ENCODE measurements around the gene ARHGEF2. TPM values are rescaled to one million over a fixed set of nuclear protein-coding genes. Genes with fewer than 3 reads are reported as not detected.

ARHGEF2 gene
- total RNA-seq, 1 experiment from 2014 or later = 85.1 TPM

DNA sequence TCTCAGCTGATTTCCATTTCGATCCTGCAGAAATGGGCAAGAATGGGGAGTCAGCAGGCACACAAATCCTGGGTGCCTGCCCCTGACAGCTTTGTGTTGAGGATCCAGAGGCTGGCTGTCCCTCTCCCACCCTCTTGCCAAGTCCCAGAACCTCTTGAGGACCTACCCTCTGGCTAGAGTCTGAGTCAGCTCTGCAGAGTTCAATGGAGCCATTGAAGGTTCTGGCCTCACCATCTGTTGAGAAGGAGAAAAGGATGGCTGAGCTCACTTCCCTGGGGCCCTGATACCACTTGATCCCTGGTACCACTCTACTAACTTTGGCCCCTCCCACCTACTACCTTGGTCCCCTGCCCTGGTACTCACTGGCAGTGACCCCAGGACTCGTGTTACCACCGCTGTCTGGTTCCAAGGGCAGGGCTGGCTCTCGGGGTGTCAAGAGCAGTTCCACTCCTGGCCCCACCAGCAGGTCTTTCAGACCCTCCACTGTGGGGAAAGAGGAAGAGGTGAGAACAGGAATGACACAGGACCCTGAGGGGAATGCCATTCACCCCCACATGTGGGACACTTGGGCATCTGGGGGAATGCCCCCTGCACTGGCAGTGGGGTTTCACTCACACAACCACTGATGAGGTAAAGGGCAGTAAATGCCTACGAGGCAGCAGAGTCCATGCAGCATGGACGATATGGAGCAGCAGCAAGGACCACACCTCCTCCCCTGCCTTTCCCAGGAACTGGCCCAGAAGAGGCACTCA lies 26.4 kb downstream of the ARHGEF2 start:
- Histone ChIP-seq H2AFZ (ENCODE audit: low read length) (no peak overlapping the region), H3K4me3 (ENCODE audit: low read length) (no peak overlapping the region), H4K20me1 (ENCODE audit: insufficient read depth, low read depth, low read length) (no peaks in the 10 kb centered on the region), H3K36me3 (ENCODE audit: insufficient read depth, low read length) (peaks cover 53% of the 10 kb centered on the region), H3K9me3 (ENCODE audit: low read length) (no peaks in the 10 kb centered on the region), H3K27me3 (ENCODE audit: low read length) (no peaks in the 10 kb centered on the region), H3K4me2 (ENCODE audit: low read depth, low read length, poor library complexity, severe bottlenecking) (no peak overlapping the region), H3K27ac (ENCODE audit: low read length) (no peak overlapping the region), H3K9me2 (replicated peaks; ENCODE audit: insufficient read depth, low read length) (no peaks in the 10 kb centered on the region), H3K9ac (ENCODE audit: low read length) (no peak overlapping the region), H3K4me1 (ENCODE audit: low read length) (peaks cover 19% of the 10 kb centered on the region), H3K79me2 (ENCODE audit: low read length) (no peaks in the 10 kb centered on the region)
- no peak for DNase-seq

DNA sequence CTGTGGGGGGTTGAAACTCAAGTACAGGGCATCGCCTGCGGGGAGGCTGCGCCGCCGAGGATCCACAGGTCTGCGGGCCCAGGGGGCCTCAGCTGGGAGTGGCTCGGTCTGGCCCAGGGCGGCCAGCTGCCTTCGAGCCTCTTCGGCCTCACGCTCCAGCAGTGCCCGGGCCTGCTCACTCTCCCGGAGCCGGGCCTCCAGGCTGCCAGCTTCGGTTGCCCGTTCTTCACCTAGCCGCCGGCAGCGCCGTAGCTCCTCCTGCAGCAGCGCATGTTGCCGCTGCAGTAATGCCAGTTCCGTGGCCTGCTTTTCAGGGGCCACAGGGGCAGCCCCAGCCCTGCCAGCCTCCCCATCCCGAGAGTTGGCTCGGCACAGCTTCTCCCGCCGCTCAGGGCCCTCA lies 27.5 kb downstream of the ARHGEF2 start:
- Histone ChIP-seq H3K9ac (ENCODE audit: low read length) (no peak overlapping the region), H3K4me2 (ENCODE audit: low read depth, low read length, poor library complexity, severe bottlenecking) (no peak overlapping the region), H3K9me3 (ENCODE audit: low read length) (no peaks in the 10 kb centered on the region), H3K4me1 (ENCODE audit: low read length) (peaks cover 30% of the 10 kb centered on the region), H4K20me1 (ENCODE audit: insufficient read depth, low read depth, low read length) (no peaks in the 10 kb centered on the region), H3K9me2 (replicated peaks; ENCODE audit: insufficient read depth, low read length) (no peaks in the 10 kb centered on the region), H3K27me3 (ENCODE audit: low read length) (no peaks in the 10 kb centered on the region), H3K79me2 (ENCODE audit: low read length) (no peaks in the 10 kb centered on the region), H3K27ac (ENCODE audit: low read length) (no peak overlapping the region), H3K36me3 (ENCODE audit: insufficient read depth, low read length) (peaks cover 50% of the 10 kb centered on the region), H3K4me3 (ENCODE audit: low read length) (no peak overlapping the region), H2AFZ (ENCODE audit: low read length) (no peak overlapping the region)
- no peak for DNase-seq

DNA sequence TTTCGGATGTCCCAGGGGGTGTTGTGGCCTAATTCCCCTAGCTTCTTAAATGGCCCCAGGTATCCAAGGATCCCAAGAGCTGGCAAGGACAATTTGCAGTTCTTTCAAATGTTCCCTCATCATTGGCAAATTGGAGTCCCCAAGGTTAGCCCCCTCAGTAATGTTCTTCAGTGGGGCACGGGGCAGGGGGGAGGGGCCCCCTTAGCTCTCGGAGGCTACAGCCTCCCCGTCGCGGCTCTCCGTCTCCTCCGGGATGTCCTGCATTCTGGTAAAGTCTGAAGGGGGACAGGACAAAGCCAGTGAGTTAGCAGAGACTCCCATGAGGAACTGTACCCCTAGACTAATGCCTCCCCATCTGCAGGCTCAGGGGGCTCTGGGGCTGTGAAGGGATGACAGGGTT lies 30.6 kb downstream of the ARHGEF2 start:
- Histone ChIP-seq H3K9me2 (replicated peaks; ENCODE audit: insufficient read depth, low read length) (no peaks in the 10 kb centered on the region), H3K4me3 (ENCODE audit: low read length) (no peak overlapping the region), H2AFZ (ENCODE audit: low read length) (no peak overlapping the region), H3K36me3 (ENCODE audit: insufficient read depth, low read length) (peaks cover 42% of the 10 kb centered on the region), H3K9me3 (ENCODE audit: low read length) (no peaks in the 10 kb centered on the region), H3K4me2 (ENCODE audit: low read depth, low read length, poor library complexity, severe bottlenecking) (peak overlapping the region; percentile 76), H3K79me2 (ENCODE audit: low read length) (no peaks in the 10 kb centered on the region), H3K27me3 (ENCODE audit: low read length) (no peaks in the 10 kb centered on the region), H3K9ac (ENCODE audit: low read length) (0 out of 2 replicates have a peak overlapping the region, but pooled peaks have one; percentile 70), H3K4me1 (ENCODE audit: low read length) (peaks cover 59% of the 10 kb centered on the region), H3K27ac (ENCODE audit: low read length) (peak overlapping the region; percentile 96), H4K20me1 (ENCODE audit: insufficient read depth, low read depth, low read length) (no peaks in the 10 kb centered on the region)
- no peak for DNase-seq

DNA sequence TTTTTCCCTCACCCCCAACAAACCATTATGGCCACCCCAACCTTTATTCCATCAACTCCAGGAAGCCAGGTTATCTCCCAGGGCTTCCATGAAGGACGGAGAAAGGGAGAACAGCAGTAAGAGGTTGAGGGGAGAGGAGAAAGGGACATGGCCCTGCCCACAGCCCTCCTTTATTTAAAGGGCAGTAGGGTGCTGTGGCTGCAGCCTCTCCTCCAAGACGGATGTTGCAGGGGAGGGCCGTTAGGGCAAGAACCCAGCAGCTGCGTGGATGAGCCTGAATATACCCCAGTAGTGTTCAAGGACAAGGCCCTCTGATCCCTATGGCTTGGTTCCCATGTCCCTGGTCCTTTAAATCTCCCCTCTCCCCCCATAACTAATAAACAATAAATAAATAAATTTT lies 31.1 kb downstream of the ARHGEF2 start:
- peak overlapping the region; percentile 76 for H3K4me2 ChIP-seq (ENCODE audit: low read depth, low read length, poor library complexity, severe bottlenecking)
- peak overlapping the region; percentile 96 for H3K27ac ChIP-seq (ENCODE audit: low read length)

DNA sequence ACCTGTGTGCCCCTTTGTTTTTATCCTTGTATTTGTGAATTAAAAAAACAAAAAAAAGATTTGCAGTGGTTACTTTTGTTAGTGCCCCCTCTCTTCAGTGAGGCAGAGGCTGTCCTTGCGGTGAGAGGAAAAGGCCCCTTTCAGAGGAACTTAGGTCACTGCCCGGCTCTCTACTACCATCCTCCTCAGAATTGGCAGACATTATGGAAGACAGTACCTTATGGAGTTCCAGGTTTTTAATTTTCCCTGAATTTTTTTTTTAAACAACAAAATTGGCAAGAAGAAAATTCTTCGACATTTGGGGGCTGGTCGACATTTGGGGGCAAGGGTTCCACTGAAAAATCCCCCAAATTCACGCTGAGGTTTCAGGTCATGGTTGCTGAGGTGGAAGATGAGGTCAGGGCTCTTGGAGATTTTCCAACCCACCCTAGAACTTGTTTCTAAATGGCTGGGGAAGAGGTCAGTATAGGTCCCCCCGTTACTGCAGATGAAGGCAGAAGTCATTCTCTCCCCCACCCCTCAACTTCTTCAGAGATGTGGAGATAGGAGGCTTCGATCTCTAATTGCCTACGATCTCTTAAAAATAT lies 31.6 kb downstream of the ARHGEF2 start:
- Histone ChIP-seq H3K4me1 (ENCODE audit: low read length) (peaks cover 69% of the 10 kb centered on the region), H3K4me2 (ENCODE audit: low read depth, low read length, poor library complexity, severe bottlenecking) (peak overlapping the region; percentile 76), H3K79me2 (ENCODE audit: low read length) (no peaks in the 10 kb centered on the region), H2AFZ (ENCODE audit: low read length) (no peak overlapping the region), H3K9me2 (replicated peaks; ENCODE audit: insufficient read depth, low read length) (no peaks in the 10 kb centered on the region), H4K20me1 (ENCODE audit: insufficient read depth, low read depth, low read length) (no peaks in the 10 kb centered on the region), H3K27ac (ENCODE audit: low read length) (peak overlapping the region; percentile 96), H3K9me3 (ENCODE audit: low read length) (no peaks in the 10 kb centered on the region), H3K4me3 (ENCODE audit: low read length) (peak overlapping the region; percentile 34), H3K36me3 (ENCODE audit: insufficient read depth, low read length) (peaks cover 40% of the 10 kb centered on the region), H3K9ac (ENCODE audit: low read length) (peak overlapping the region; percentile 70), H3K27me3 (ENCODE audit: low read length) (no peaks in the 10 kb centered on the region)
- DNase-seq = no peak

More for the DNA sequence above, 31.1 kb downstream of the ARHGEF2 start:
- H3K9me2 ChIP-seq (replicated peaks; ENCODE audit: insufficient read depth, low read length) = no peaks in the 10 kb centered on the region
- peak overlapping the region; percentile 70; the same call in 1 of the 2 replicates for H3K9ac ChIP-seq (ENCODE audit: low read length)
- peak overlapping the region; percentile 34; the same call in 1 of the 2 replicates for H3K4me3 ChIP-seq (ENCODE audit: low read length)
- no peaks in the 10 kb centered on the region for H3K27me3 ChIP-seq (ENCODE audit: low read length)
- H3K79me2 ChIP-seq (ENCODE audit: low read length) = no peaks in the 10 kb centered on the region
- H2AFZ ChIP-seq (ENCODE audit: low read length) = no peak overlapping the region
- H3K4me1 ChIP-seq (ENCODE audit: low read length) = peaks cover 64% of the 10 kb centered on the region
- no peaks in the 10 kb centered on the region for H4K20me1 ChIP-seq (ENCODE audit: insufficient read depth, low read depth, low read length)
- no peak for DNase-seq
- no peaks in the 10 kb centered on the region for H3K9me3 ChIP-seq (ENCODE audit: low read length)
- H3K36me3 ChIP-seq (ENCODE audit: insufficient read depth, low read length) = peaks cover 42% of the 10 kb centered on the region

DNA sequence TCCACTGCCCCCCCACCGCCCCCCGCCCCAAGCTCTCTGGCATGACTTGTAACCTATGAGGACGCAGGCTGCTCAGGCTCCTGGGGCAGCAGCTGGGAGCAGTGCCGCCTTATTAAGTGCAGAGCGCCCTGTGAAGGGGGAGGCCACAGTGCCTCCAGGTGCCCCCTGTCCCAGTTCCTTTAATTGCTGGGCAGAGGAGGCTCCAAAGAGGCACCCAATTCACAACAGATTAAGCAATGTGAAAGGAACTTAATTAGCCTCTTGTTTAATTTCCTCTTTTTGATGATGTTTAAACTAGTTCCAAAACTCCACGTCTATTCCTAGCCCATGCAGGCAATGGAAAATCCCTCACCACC lies 33.9 kb downstream of the ARHGEF2 start:
- H3K79me2 ChIP-seq (ENCODE audit: low read length) = no peaks in the 10 kb centered on the region
- H3K4me2 ChIP-seq (ENCODE audit: low read depth, low read length, poor library complexity, severe bottlenecking) = peak overlapping the region; percentile 76
- no peaks in the 10 kb centered on the region for H3K9me3 ChIP-seq (ENCODE audit: low read length)
- H2AFZ ChIP-seq (ENCODE audit: low read length) = no peak overlapping the region
- H3K4me1 ChIP-seq (ENCODE audit: low read length) = peaks cover 88% of the 10 kb centered on the region
- H3K27ac ChIP-seq (ENCODE audit: low read length) = peak overlapping the region; percentile 96
- H3K27me3 ChIP-seq (ENCODE audit: low read length) = no peaks in the 10 kb centered on the region
- no peaks in the 10 kb centered on the region for H4K20me1 ChIP-seq (ENCODE audit: insufficient read depth, low read depth, low read length)
- no peak for DNase-seq
- peak overlapping the region; percentile 70 for H3K9ac ChIP-seq (ENCODE audit: low read length)
- peaks cover 24% of the 10 kb centered on the region; the same call in 1 of the 2 replicates for H3K36me3 ChIP-seq (ENCODE audit: insufficient read depth, low read length)
- H3K4me3 ChIP-seq (ENCODE audit: low read length) = no peak overlapping the region
- H3K9me2 ChIP-seq (replicated peaks; ENCODE audit: insufficient read depth, low read length) = no peaks in the 10 kb centered on the region

DNA sequence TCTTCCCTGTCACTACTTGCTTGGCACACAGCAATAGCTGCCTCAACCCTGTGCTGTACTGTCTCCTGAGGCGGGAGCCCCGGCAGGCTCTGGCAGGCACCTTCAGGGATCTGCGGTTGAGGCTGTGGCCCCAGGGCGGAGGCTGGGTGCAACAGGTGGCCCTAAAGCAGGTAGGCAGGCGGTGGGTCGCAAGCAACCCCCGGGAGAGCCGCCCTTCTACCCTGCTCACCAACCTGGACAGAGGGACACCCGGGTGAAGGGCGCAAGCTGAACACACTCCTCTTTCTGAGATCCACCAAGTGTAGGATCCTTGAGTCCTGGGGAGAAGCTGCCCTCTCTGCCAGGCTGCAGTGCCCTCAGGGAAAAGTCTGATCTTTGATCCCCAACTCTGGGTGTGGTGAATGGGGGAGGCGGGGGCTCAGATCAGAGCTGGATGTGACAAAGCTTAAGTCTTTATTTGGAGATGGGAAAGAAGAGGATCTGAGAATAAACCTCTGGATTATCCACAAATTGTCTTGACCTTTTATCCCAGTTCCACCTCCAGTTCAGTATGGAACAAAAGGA lies 35.7 kb downstream of the ARHGEF2 start:
- Histone ChIP-seq H3K79me2 (ENCODE audit: low read length) (no peaks in the 10 kb centered on the region), H3K36me3 (ENCODE audit: insufficient read depth, low read length) (peaks cover 19% of the 10 kb centered on the region; the same call in 1 of the 2 replicates), H3K4me2 (ENCODE audit: low read depth, low read length, poor library complexity, severe bottlenecking) (peak overlapping the region; percentile 61), H3K4me3 (ENCODE audit: low read length) (no peak overlapping the region; the same call in 1 of the 2 replicates), H3K9ac (ENCODE audit: low read length) (peak overlapping the region; percentile 67; the same call in 1 of the 2 replicates), H4K20me1 (ENCODE audit: insufficient read depth, low read depth, low read length) (no peaks in the 10 kb centered on the region), H2AFZ (ENCODE audit: low read length) (no peak overlapping the region), H3K9me2 (replicated peaks; ENCODE audit: insufficient read depth, low read length) (no peaks in the 10 kb centered on the region), H3K4me1 (ENCODE audit: low read length) (peaks cover 81% of the 10 kb centered on the region), H3K27me3 (ENCODE audit: low read length) (no peaks in the 10 kb centered on the region), H3K27ac (ENCODE audit: low read length) (peak overlapping the region; percentile 96), H3K9me3 (ENCODE audit: low read length) (no peaks in the 10 kb centered on the region)
- peak; percentile 54 for DNase-seq

DNA sequence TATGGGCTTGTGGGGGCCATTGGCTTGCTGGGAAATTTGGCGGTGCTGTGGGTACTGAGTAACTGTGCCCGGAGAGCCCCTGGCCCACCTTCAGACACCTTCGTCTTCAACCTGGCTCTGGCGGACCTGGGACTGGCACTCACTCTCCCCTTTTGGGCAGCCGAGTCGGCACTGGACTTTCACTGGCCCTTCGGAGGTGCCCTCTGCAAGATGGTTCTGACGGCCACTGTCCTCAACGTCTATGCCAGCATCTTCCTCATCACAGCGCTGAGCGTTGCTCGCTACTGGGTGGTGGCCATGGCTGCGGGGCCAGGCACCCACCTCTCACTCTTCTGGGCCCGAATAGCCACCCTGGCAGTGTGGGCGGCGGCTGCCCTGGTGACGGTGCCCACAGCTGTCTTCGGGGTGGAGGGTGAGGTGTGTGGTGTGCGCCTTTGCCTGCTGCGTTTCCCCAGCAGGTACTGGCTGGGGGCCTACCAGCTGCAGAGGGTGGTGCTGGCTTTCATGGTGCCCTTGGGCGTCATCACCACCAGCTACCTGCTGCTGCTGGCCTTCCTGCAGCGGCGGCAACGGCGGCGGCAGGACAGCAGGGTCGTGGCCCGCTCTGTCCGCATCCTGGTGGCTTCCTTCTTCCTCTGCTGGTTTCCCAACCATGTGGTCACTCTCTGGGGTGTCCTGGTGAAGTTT lies 36.4 kb downstream of the ARHGEF2 start:
- Histone ChIP-seq H4K20me1 (ENCODE audit: insufficient read depth, low read depth, low read length) (no peaks in the 10 kb centered on the region), H3K4me2 (ENCODE audit: low read depth, low read length, poor library complexity, severe bottlenecking) (peak overlapping the region; percentile 61), H3K9me3 (ENCODE audit: low read length) (no peaks in the 10 kb centered on the region), H2AFZ (ENCODE audit: low read length) (no peak overlapping the region), H3K27ac (ENCODE audit: low read length) (peak overlapping the region; percentile 96), H3K9me2 (replicated peaks; ENCODE audit: insufficient read depth, low read length) (no peaks in the 10 kb centered on the region), H3K4me3 (ENCODE audit: low read length) (peak overlapping the region; percentile 47; the same call in 1 of the 2 replicates), H3K79me2 (ENCODE audit: low read length) (no peaks in the 10 kb centered on the region), H3K4me1 (ENCODE audit: low read length) (peaks cover 74% of the 10 kb centered on the region), H3K9ac (ENCODE audit: low read length) (peak overlapping the region; percentile 67), H3K27me3 (ENCODE audit: low read length) (no peaks in the 10 kb centered on the region), H3K36me3 (ENCODE audit: insufficient read depth, low read length) (0 out of 2 replicates have a peak, but pooled peaks cover 13% of the 10 kb centered on the region)
- DNase-seq = no peak

Data from Karpas-422 (cell line).